ENCODE data around the gene MAML3.

The MAML3 gene

DNA sequence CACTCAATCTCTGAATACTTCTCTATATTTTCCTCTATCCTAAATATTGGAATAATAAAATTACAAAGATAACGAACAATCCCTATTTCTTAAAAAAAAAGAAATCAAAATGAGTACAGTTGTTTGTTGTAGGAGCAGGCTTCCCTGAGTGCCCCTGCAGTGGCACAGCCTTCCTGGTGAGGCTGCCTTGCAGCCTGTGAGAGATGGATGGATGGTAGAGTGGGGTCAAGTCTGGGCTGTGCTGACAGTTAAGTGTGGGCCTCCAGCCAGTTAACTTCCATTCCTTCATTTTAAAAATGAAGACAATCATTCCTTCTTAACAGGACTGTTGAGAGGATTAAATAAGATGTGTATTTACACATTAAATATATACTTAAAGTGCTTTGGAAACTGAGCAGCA, 351.5 kb downstream of the MAML3 start:
- Histone ChIP-seq H3K27ac (ENCODE audit: insufficient read depth in 1 of 2, low read depth in 1 of 2, low read length in 2 of 2, poor library complexity in 1 of 2, severe bottlenecking in 2 of 2) (no peak overlapping the region), H3K36me3 (ENCODE audit: control insufficient read depth in 4 of 4, insufficient read depth in 4 of 4, low read length in 3 of 4) (no peaks in the 10 kb centered on the region), H3K4me1 (ENCODE audit: control extremely low read depth in 1 of 4, control insufficient read depth in 4 of 4, insufficient read depth in 4 of 4, low read length in 3 of 4) (peaks cover 4 to 31% (median 16%) of the 10 kb centered on the region in 4 experiments), H3K4me3 (ENCODE audit: control insufficient read depth in 1 of 7, extremely low read depth in 1 of 7, insufficient read depth in 4 of 7, low read depth in 2 of 7, low read length in 6 of 7) (no peak overlapping the region), H3K27me3 (replicated peaks in 2 of 5; ENCODE audit: control insufficient read depth in 4 of 5, insufficient read depth in 5 of 5, low read length in 4 of 5) (no peaks in the 10 kb centered on the region), H3K9me3 (ENCODE audit: control extremely low read depth in 1 of 5, control insufficient read depth in 4 of 5, insufficient read depth in 2 of 5, low read depth in 1 of 5, low read length in 4 of 5) (no peaks in the 10 kb centered on the region)
- CTCF ChIA-PET: no interaction called here
- WGBS (ENCODE audit: insufficient coverage): no CpG with 5 or more reads among the region's 1 CpG
- POLR2A ChIA-PET: no interaction called here
- no peak for DNase-seq

DNA sequence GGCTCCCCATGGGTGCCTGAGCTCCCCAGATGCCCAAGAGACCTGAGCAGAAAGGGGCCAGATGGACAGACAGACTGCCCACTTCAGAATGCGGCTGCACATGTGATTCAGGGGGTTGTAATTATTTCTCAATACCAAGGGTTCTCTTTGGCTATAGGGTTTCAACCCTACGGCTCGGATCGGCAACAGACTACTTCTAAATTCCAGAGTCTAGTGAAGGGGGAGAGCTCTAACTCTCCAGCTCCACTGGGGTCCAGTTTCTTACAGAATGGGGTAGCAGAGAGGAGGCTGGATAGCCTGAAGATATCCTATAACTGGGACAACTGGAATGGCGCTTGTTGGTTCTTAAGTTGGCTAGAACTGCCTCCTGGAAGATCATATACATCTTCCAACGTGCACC, 352.1 kb downstream of the MAML3 start:
- Histone ChIP-seq H3K27me3 (replicated peaks in 2 of 5; ENCODE audit: control insufficient read depth in 4 of 5, insufficient read depth in 5 of 5, low read length in 4 of 5) (no peaks in the 10 kb centered on the region), H3K27ac (ENCODE audit: insufficient read depth in 1 of 2, low read depth in 1 of 2, low read length in 2 of 2, poor library complexity in 1 of 2, severe bottlenecking in 2 of 2) (no peak overlapping the region), H3K4me1 (ENCODE audit: control extremely low read depth in 1 of 4, control insufficient read depth in 4 of 4, insufficient read depth in 4 of 4, low read length in 3 of 4) (peaks cover 4 to 26% (median 15%) of the 10 kb centered on the region in 4 experiments), H3K4me3 (ENCODE audit: control insufficient read depth in 1 of 7, extremely low read depth in 1 of 7, insufficient read depth in 4 of 7, low read depth in 2 of 7, low read length in 6 of 7) (no peak overlapping the region), H3K9me3 (ENCODE audit: control extremely low read depth in 1 of 5, control insufficient read depth in 4 of 5, insufficient read depth in 2 of 5, low read depth in 1 of 5, low read length in 4 of 5) (no peaks in the 10 kb centered on the region), H3K36me3 (ENCODE audit: control insufficient read depth in 4 of 4, insufficient read depth in 4 of 4, low read length in 3 of 4) (no peaks in the 10 kb centered on the region)
- no peak for DNase-seq
- ChIA-PET POLR2A (no interaction called here), CTCF (no interaction called here)
- 98% methylated on average over 5 of the region's 6 CpGs for WGBS (ENCODE audit: insufficient coverage)

DNA sequence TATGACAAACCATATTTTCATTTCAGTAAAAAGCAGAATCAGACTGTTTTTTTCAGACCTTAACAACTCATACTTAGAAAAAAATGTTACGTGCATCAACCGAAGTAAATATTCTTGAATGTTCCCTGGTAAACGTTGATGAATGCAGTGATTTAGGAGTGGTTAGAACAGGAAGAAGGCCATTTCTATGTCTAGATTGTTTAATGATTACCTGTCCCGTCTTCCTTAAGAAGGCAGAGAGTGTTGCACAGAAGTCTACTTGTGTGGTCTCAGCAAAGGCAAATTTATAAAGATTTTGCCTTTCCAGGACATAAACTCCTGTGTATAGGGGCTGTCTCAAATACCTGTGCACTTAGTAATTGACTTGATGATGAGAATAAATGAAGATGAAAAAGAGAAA, 353.9 kb downstream of the MAML3 start:
- Histone ChIP-seq H3K9me3 (ENCODE audit: control extremely low read depth in 1 of 5, control insufficient read depth in 4 of 5, insufficient read depth in 2 of 5, low read depth in 1 of 5, low read length in 4 of 5) (no peaks in the 10 kb centered on the region), H3K4me3 (ENCODE audit: control insufficient read depth in 1 of 7, extremely low read depth in 1 of 7, insufficient read depth in 4 of 7, low read depth in 2 of 7, low read length in 6 of 7) (no peak overlapping the region), H3K27ac (ENCODE audit: insufficient read depth in 1 of 2, low read depth in 1 of 2, low read length in 2 of 2, poor library complexity in 1 of 2, severe bottlenecking in 2 of 2) (no peak overlapping the region), H3K27me3 (replicated peaks in 2 of 5; ENCODE audit: control insufficient read depth in 4 of 5, insufficient read depth in 5 of 5, low read length in 4 of 5) (no peaks in the 10 kb centered on the region), H3K36me3 (ENCODE audit: control insufficient read depth in 4 of 4, insufficient read depth in 4 of 4, low read length in 3 of 4) (no peaks in the 10 kb centered on the region), H3K4me1 (ENCODE audit: control extremely low read depth in 1 of 4, control insufficient read depth in 4 of 4, insufficient read depth in 4 of 4, low read length in 3 of 4) (peaks cover 4 to 26% (median 15%) of the 10 kb centered on the region in 4 experiments)
- ChIA-PET CTCF (interaction anchor here (0.5 to 1.9 kb wide), 4 partner anchors 8 to 130 kb away, joined by 3 to 7 read pairs (median 4); no protein-coding TSS in a partner anchor), POLR2A (no interaction called here)
- DNase-seq: no peak
- 58% methylated on average over 3 of the region's 4 CpGs for WGBS (ENCODE audit: insufficient coverage)

DNA sequence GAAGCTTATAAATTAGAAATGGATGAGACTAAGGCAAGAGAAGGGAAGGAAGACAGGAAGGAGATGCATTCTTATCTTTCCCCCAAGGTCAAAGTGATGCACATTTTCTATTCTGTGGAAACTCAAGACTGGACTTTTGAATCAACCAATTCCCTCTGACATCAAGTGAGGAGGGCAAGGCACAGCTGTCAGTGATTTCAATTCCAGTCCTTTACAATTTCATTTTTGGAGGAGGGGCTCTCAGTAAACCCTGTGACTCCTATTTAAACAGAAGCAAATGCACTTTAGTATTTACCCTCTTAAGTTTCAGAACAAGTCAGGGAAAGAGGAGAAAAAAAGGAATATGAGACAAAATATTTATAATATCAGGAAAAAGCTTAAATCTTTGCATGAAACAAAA, 354.4 kb downstream of the MAML3 start:
- ChIA-PET CTCF (interaction anchor here (0.5 to 1.9 kb wide), 4 partner anchors 8 to 129 kb away, joined by 3 to 7 read pairs (median 4); no protein-coding TSS in a partner anchor), POLR2A (no interaction called here)
- Histone ChIP-seq H3K4me3 (ENCODE audit: control insufficient read depth in 1 of 7, extremely low read depth in 1 of 7, insufficient read depth in 4 of 7, low read depth in 2 of 7, low read length in 6 of 7) (no peak overlapping the region), H3K9me3 (ENCODE audit: control extremely low read depth in 1 of 5, control insufficient read depth in 4 of 5, insufficient read depth in 2 of 5, low read depth in 1 of 5, low read length in 4 of 5) (no peaks in the 10 kb centered on the region), H3K27ac (ENCODE audit: insufficient read depth in 1 of 2, low read depth in 1 of 2, low read length in 2 of 2, poor library complexity in 1 of 2, severe bottlenecking in 2 of 2) (no peak overlapping the region), H3K36me3 (ENCODE audit: control insufficient read depth in 4 of 4, insufficient read depth in 4 of 4, low read length in 3 of 4) (no peaks in the 10 kb centered on the region), H3K4me1 (ENCODE audit: control extremely low read depth in 1 of 4, control insufficient read depth in 4 of 4, insufficient read depth in 4 of 4, low read length in 3 of 4) (peaks cover 4 to 26% (median 15%) of the 10 kb centered on the region in 4 experiments), H3K27me3 (replicated peaks in 2 of 5; ENCODE audit: control insufficient read depth in 4 of 5, insufficient read depth in 5 of 5, low read length in 4 of 5) (no peaks in the 10 kb centered on the region)
- DNase-seq: no peak

DNA sequence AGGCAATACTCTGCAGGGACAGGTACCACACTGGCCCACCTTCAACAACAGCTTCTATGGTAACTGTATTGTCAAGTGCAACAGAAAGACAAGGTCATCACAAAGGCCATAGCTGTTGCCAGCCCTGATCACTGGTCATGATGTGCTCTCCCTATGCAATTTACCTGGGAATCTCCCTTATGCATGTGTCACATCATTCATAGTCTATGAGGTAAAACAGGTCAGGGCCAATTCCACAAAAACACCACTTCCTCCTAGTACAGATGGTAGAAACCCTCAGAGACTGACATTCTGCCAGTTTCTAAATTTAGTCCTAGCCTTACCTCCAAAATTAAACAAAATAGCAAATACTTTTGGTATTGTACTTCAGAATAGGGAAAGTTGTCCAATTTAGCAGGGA, 355.5 kb downstream of the MAML3 start:
- Histone ChIP-seq H3K4me3 (ENCODE audit: control insufficient read depth in 1 of 7, extremely low read depth in 1 of 7, insufficient read depth in 4 of 7, low read depth in 2 of 7, low read length in 6 of 7) (peak overlapping the region in 1 of 7 experiments; percentile 19), H3K27ac (ENCODE audit: insufficient read depth in 1 of 2, low read depth in 1 of 2, low read length in 2 of 2, poor library complexity in 1 of 2, severe bottlenecking in 2 of 2) (no peak overlapping the region), H3K9me3 (ENCODE audit: control extremely low read depth in 1 of 5, control insufficient read depth in 4 of 5, insufficient read depth in 2 of 5, low read depth in 1 of 5, low read length in 4 of 5) (no peaks in the 10 kb centered on the region), H3K4me1 (ENCODE audit: control extremely low read depth in 1 of 4, control insufficient read depth in 4 of 4, insufficient read depth in 4 of 4, low read length in 3 of 4) (peaks cover 4 to 24% (median 14%) of the 10 kb centered on the region in 4 experiments), H3K36me3 (ENCODE audit: control insufficient read depth in 4 of 4, insufficient read depth in 4 of 4, low read length in 3 of 4) (no peaks in the 10 kb centered on the region), H3K27me3 (replicated peaks in 2 of 5; ENCODE audit: control insufficient read depth in 4 of 5, insufficient read depth in 5 of 5, low read length in 4 of 5) (no peaks in the 10 kb centered on the region)
- ChIA-PET CTCF (interaction anchor here (1.0 to 1.9 kb wide), 4 partner anchors 9 to 203 kb away, joined by 3 to 7 read pairs (median 3); no protein-coding TSS in a partner anchor), POLR2A (no interaction called here)
- DNase-seq: peak in 2 of 3 donors; percentile 94 to 96

DNA sequence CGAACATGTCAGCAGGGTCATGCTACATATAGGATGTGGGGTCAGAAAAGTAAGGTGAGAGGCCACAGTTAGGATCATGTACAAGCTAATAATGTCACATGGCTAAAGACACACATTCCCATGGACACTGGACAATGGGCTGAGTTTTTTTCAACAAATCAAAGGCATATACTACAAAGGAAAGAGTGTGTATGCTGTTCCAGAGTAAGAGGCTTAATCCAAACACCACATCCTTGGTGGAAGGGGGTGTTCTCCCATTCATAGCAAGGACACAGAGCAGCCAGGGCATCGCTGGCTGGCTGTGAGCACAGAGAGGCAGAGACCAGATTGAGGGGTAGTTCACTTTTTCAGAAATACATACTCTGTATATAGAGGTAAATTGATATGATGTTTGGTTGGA, 356.7 kb downstream of the MAML3 start:
- WGBS (ENCODE audit: insufficient coverage): 100% methylated on average over 1 of the region's 2 CpGs
- POLR2A ChIA-PET: no interaction called here

DNA sequence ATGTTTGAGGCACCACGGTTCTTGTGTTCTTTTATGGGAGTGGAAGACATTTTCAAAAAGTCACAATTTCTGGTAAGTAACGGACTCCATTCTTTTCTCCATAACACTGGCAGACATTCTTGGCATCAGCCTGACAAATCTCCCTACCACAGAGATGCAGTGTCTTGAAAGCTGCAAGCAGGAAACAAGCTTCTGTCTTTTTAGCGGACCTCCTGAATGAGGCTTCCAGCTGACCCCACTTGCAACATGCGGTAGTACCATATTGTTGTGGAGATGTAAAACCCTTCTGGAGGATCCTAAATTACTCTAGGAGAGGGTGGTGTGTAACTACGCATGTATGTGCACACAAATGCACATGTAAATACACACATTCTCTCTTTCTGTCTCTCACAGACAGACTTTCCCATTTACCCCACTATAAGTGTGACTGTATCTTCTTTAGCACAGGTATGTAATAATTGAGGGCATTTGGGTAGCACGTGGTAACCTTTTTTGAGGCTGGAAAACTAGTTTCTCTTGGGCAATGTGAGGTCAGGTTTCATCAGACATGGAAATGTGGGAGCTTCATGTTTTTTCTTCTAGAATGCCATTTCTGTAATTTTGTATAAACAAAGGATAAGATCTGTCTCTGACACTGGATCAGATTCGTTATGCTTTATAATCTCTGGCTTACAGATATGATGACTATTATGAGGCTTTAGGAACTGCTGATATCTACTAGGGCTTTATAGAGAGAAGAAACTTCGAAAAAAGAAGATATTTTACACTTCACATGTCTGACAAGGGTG, 358.3 kb downstream of the MAML3 start:
- no peak overlapping the region for H3K4me3 ChIP-seq (ENCODE audit: control insufficient read depth in 1 of 7, extremely low read depth in 1 of 7, insufficient read depth in 4 of 7, low read depth in 2 of 7, low read length in 6 of 7)
- no peaks in the 10 kb centered on the region for H3K9me3 ChIP-seq (ENCODE audit: control extremely low read depth in 1 of 5, control insufficient read depth in 4 of 5, insufficient read depth in 2 of 5, low read depth in 1 of 5, low read length in 4 of 5)
- H3K27me3 ChIP-seq (replicated peaks in 2 of 5; ENCODE audit: control insufficient read depth in 4 of 5, insufficient read depth in 5 of 5, low read length in 4 of 5): no peaks in the 10 kb centered on the region
- no peaks in the 10 kb centered on the region for H3K36me3 ChIP-seq (ENCODE audit: control insufficient read depth in 4 of 4, insufficient read depth in 4 of 4, low read length in 3 of 4)
- ChIA-PET CTCF (interaction anchor here (0.9 to 1.4 kb wide), 5 partner anchors 11 to 59 kb away, joined by 3 read pairs; no protein-coding TSS in a partner anchor), POLR2A (interaction anchor here (0.7 kb wide), 1 partner anchor 82 kb away, joined by 3 read pairs; no protein-coding TSS in a partner anchor)
- H3K27ac ChIP-seq (ENCODE audit: insufficient read depth in 1 of 2, low read depth in 1 of 2, low read length in 2 of 2, poor library complexity in 1 of 2, severe bottlenecking in 2 of 2): no peak overlapping the region
- WGBS (ENCODE audit: insufficient coverage): 92% methylated on average over 4 of the region's 8 CpGs
- peaks cover 4 to 18% (median 11%) of the 10 kb centered on the region in 4 experiments for H3K4me1 ChIP-seq (ENCODE audit: control extremely low read depth in 1 of 4, control insufficient read depth in 4 of 4, insufficient read depth in 4 of 4, low read length in 3 of 4)
- no peak for DNase-seq

More for the DNA sequence above, 356.7 kb downstream of the MAML3 start:
- CTCF ChIA-PET: interaction anchor here (1.4 kb wide), 1 partner anchor 10 kb away, joined by 3 read pairs; no protein-coding TSS in a partner anchor
- H3K4me3 ChIP-seq (ENCODE audit: control insufficient read depth in 1 of 7, extremely low read depth in 1 of 7, insufficient read depth in 4 of 7, low read depth in 2 of 7, low read length in 6 of 7): no peak overlapping the region
- H3K27ac ChIP-seq (ENCODE audit: insufficient read depth in 1 of 2, low read depth in 1 of 2, low read length in 2 of 2, poor library complexity in 1 of 2, severe bottlenecking in 2 of 2): no peak overlapping the region
- DNase-seq: no peak
- H3K36me3 ChIP-seq (ENCODE audit: control insufficient read depth in 4 of 4, insufficient read depth in 4 of 4, low read length in 3 of 4): no peaks in the 10 kb centered on the region
- H3K9me3 ChIP-seq (ENCODE audit: control extremely low read depth in 1 of 5, control insufficient read depth in 4 of 5, insufficient read depth in 2 of 5, low read depth in 1 of 5, low read length in 4 of 5): no peaks in the 10 kb centered on the region
- peaks cover 4 to 18% (median 11%) of the 10 kb centered on the region in 4 experiments for H3K4me1 ChIP-seq (ENCODE audit: control extremely low read depth in 1 of 4, control insufficient read depth in 4 of 4, insufficient read depth in 4 of 4, low read length in 3 of 4)
- H3K27me3 ChIP-seq (replicated peaks in 2 of 5; ENCODE audit: control insufficient read depth in 4 of 5, insufficient read depth in 5 of 5, low read length in 4 of 5): no peaks in the 10 kb centered on the region
